ENCODE results near the gene MKNK1. TPM values are rescaled to one million over a fixed set of nuclear protein-coding genes. Genes with fewer than 3 reads are reported as not detected.

Gene MKNK1
- total and polyA plus RNA-seq, 7 donors: 19.3 to 52.6 (median 34.6) TPM

DNA sequence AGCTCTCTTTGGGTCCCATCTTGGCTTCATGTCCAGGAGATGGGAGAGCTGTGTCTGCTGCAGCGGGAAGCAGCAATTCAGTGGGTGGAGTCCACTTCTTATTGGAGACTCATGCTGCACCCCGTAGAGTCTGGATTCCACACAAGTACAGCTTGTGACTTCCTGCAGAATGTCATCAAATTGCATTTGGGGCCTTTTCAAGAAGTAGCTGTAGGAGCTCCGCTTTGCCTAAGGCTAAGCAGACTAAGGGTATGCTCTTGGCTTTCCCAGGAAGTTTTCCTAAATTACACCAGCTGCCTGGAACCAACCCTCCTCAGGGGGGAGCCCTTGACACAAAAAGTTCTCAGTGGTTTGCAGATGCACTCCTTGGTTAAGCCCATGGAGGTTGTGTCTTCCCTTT, 18.3 kb upstream of the MKNK1 start:
- peak; percentile 59 to 82 (median 68) for ATAC-seq
- intact Hi-C loops (cut with DNase I): loop anchor here in 1 of 2 donors (1.0 to 5.0 kb wide), 2 partner anchors 45 to 103 kb away; partner anchors contain the start of gene ATPAF1
- H3K27ac ChIP-seq: no peak overlapping the region
- H3K9me3 ChIP-seq: no peaks in the 10 kb centered on the region
- DNase-seq: no peak
- WGBS, 3 donors: 34 to 69% (median 54%) methylated on average over 3 of the region's 3 CpGs
- no peaks in the 10 kb centered on the region for H3K27me3 ChIP-seq (ENCODE audit: insufficient read depth in 3 of 3, low read length in 2 of 3)
- H3K36me3 ChIP-seq (ENCODE audit: insufficient read depth in 1 of 2, low read depth in 1 of 2): no peaks in the 10 kb centered on the region
- H3K4me3 ChIP-seq: no peak overlapping the region
- H3K4me1 ChIP-seq: peaks cover under 1% of the 10 kb centered on the region
- TF ChIP-seq, protein P1, sequence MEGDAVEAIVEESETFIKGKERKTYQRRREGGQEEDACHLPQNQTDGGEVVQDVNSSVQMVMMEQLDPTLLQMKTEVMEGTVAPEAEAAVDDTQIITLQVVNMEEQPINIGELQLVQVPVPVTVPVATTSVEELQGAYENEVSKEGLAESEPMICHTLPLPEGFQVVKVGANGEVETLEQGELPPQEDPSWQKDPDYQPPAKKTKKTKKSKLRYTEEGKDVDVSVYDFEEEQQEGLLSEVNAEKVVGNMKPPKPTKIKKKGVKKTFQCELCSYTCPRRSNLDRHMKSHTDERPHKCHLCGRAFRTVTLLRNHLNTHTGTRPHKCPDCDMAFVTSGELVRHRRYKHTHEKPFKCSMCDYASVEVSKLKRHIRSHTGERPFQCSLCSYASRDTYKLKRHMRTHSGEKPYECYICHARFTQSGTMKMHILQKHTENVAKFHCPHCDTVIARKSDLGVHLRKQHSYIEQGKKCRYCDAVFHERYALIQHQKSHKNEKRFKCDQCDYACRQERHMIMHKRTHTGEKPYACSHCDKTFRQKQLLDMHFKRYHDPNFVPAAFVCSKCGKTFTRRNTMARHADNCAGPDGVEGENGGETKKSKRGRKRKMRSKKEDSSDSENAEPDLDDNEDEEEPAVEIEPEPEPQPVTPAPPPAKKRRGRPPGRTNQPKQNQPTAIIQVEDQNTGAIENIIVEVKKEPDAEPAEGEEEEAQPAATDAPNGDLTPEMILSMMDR (IDR thresholded peaks at IDR 0.05): peak; percentile 51

DNA sequence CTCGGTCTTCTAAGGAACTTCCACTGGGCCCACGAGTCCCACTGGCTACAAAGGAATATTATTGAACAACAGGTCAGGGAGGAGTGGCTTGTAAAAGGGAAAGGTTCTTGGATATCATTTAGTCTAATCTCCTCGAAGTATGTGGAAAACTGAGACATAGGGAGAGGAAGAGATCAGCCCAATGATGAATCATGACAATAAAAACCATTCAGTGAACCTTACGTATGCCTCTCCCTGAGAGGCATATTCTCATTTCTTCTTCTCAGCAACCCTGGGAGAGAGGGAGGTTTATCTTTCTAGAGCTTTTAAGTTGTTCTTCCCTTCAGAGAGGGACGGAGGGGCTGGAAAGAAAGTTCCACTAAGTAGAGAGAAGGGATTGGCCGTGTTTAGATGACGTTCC, 17.9 kb upstream of the MKNK1 start:
- Histone ChIP-seq H3K36me3 (ENCODE audit: insufficient read depth in 1 of 2, low read depth in 1 of 2) (no peaks in the 10 kb centered on the region), H3K27me3 (ENCODE audit: insufficient read depth in 3 of 3, low read length in 2 of 3) (no peaks in the 10 kb centered on the region), H3K4me1 (peaks cover 5% of the 10 kb centered on the region), H3K9me3 (no peaks in the 10 kb centered on the region), H3K4me3 (no peak overlapping the region), H3K27ac (no peak overlapping the region)
- ATAC-seq: no peak
- no peak for DNase-seq
- TF ChIP-seq, protein P1 (IDR thresholded peaks at IDR 0.05): no peak
- 64 to 75% (median 66%) methylated on average over 7 of the region's 7 CpGs for WGBS, 3 donors
- intact Hi-C loops (cut with DNase I): loop anchor here in 1 of 2 donors (1.0 to 5.0 kb wide), 2 partner anchors 45 to 103 kb away; partner anchors contain the start of gene ATPAF1

DNA sequence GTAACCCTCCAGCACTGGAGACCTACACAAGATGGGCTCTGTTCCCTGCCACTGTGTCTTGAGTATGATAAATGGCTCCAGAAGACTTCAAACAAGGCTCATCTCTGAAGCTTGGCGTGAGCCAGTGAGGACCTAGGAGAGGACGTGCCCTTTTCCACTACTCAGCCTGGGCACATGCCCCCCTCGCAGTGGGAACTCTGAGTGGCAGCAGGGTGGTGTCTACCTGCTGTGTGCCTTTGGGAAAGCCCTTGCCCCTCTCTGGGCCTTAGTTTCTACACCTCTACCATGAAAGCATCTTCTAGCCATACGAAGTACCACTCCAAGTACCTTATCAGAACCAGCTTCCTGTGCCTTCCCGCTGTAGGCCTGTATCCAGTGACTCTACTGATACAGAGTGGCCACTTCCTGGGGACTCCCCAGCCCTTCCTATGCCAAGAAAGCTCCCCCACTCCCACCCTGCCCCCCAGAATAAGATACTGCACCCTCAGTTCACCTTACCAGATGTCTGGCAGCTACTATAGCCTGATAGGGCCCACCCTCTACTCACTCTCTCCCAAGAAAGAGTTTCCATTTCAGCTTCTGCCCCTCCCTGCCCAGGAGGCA, 15.7 kb upstream of the MKNK1 start:
- Histone ChIP-seq H3K4me1 (peaks cover 18% of the 10 kb centered on the region), H3K27me3 (ENCODE audit: insufficient read depth in 3 of 3, low read length in 2 of 3) (no peaks in the 10 kb centered on the region), H3K27ac (no peak overlapping the region), H3K4me3 (no peak overlapping the region), H3K9me3 (no peaks in the 10 kb centered on the region), H3K36me3 (ENCODE audit: insufficient read depth in 1 of 2, low read depth in 1 of 2) (no peaks in the 10 kb centered on the region)
- TF ChIP-seq, protein P1 (IDR thresholded peaks at IDR 0.05): no peak
- 93 to 95% (median 94%) methylated on average over 5 of the region's 5 CpGs for WGBS, 3 donors
- DNase-seq (no peak), ATAC-seq (no peak)
- intact Hi-C loops (cut with DNase I): loop anchor here (5.0 kb wide), 1 partner anchor 48 kb away; the partner anchor contains the start of gene ATPAF1 (in 2 of the 2)

DNA sequence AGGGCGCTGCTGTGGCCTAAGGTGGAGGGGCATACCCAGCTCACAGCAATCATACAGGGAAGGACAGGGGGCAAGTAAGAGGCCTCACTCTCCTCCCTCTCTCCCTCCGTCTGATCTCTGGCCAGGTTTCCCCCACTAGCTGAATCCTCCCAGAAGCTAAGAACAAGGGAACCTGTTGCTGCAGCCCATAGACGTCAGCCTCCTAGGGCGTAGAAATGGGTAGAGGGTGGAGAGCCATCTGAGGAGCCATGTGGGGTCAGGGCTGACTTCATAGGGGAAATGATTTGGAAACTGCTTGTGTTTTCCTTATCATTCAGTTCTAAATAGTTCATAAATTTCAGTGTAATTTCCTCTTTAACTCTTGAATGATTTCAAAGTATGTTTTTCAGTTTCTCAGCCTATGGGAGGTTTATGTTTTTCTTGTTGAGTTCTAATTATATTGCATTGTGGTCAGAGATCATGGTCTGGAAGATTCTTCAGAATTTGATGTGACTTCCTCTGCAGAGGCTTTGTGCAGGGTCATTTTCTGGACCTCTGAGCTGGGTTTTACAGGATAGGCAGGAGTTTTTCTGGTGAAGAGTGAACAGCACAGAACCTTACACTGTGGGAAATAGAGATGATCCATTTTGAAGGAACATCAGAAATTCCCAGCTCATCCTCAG, 14.8 kb upstream of the MKNK1 start:
- intact Hi-C loops (cut with DNase I): loop anchor here in 1 of 2 donors (5.0 kb wide), 1 partner anchor 48 kb away; the partner anchor contains the start of gene ATPAF1

More for the DNA sequence above, 14.8 kb upstream of the MKNK1 start:
- DNase-seq (no peak), ATAC-seq (no peak)
- H3K4me1 ChIP-seq: peaks cover 26% of the 10 kb centered on the region
- no peak overlapping the region for H3K27ac ChIP-seq
- H3K4me3 ChIP-seq: no peak overlapping the region
- no peaks in the 10 kb centered on the region for H3K36me3 ChIP-seq (ENCODE audit: insufficient read depth in 1 of 2, low read depth in 1 of 2)
- 76 to 85% (median 82%) methylated on average over 3 to 4 of the region's 4 CpGs for WGBS, 3 donors
- TF ChIP-seq, protein P1 (IDR thresholded peaks at IDR 0.05): no peak
- H3K9me3 ChIP-seq: no peaks in the 10 kb centered on the region
- H3K27me3 ChIP-seq (ENCODE audit: insufficient read depth in 3 of 3, low read length in 2 of 3): no peaks in the 10 kb centered on the region

All from psoas muscle (tissue), 8 donors.